GM19023 (cell line): ENCODE data around the gene NUPR1.
"Not testable (repeated sequence)": the region's sequence is repeated elsewhere in the genome, so short reads cannot be mapped to it uniquely, and the experiment has no call there.

ENCODE experiments used
- ATAC-seq: cut with Tn5 transposase; IDR thresholded peaks from one replicate; pipeline ENCODE4 v1.9.1; 2021; ENCODE audit warnings: mild to moderate bottlenecking, moderate library complexity; ENCODE audit not compliant: unreplicated experiment

The NUPR1 gene

DNA sequence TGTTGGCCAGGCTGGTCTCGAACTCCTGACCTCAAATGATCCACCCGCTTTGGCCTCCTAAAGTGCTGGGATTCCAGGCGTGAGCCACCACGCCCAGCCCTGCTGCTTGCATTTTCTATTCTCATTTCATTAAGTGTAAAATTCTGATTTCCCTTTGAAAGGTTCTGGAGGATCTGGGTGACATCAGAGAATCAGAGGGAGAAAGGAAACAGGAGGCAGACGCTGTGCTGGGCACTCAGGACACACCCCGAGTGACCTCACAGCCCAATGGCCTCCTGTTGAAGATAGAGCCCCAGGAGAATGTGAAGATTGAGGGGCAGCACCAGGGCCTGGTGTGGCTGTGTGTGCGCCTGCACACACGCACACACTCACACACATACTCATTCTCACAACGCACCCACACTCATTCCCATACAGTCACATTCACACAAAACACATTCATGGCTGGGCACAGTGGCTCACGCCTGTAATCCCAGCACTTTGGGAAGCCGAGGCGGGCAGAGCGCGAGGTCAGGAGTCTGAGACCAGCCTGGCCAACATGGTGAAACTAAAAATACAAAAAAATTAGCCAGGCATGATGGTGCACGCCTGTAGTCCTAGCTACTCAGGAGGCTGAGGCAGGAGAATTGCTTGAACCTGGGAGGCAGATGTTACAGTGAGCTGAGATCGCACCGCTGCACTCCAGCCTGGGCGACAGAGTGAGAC, 38.1 kb downstream of the NUPR1 start:
- not testable (repeated sequence) for ATAC-seq

DNA sequence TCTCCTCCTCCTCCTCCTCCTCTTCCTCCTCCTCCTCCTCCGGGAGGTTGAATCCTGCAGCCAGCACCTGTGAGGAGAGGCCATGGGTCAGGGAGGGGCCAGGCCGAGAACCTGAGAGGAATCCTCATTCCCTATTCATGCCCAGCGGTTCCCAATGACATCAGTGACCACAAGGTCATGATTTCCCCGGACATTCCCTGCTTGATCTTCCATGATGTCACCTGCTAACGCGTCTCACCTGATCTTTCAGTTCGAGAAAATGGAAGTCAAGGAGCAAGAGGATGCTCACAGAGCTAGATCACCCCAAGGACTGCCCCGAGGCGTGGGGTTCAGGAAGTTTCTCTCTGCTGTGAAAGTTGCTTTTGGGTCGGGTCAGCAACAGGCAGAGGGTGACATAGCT, 38.9 kb downstream of the NUPR1 start:
- no peak for ATAC-seq

DNA sequence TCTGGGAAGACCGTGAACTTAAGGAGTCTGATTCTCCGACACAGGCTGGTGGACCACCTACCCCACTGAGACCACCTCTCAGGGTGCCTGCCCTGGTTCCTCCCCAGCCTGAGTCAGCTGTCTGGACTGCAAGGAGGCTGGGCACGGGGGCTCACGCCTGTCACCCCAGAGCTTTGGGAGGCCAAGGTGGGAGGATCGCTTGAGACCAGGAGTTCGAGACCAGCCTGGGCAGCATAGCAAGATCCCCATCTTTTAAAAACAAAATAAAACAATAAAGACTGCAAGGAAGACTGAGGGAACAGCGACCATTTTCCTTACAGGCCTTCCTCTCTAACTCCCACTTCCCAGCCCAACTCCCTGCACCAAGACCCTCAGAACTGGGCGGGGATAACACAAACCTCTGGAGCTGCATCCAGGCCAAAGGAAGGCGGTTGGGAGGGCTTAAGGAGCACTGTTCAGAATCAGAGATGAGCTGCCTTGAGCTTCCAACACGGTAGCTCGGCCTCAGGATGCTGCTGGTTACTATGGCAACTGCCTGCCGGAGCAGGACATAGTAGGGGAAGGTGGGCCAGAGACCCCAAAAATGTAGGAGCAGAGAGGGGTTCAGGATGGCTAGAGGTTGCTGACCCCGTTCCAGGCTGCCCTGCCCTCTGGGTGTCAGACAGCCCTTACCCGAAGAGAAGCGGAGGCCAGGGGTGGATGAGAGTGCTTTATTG, 40.0 kb downstream of the NUPR1 start:
- no peak for ATAC-seq

DNA sequence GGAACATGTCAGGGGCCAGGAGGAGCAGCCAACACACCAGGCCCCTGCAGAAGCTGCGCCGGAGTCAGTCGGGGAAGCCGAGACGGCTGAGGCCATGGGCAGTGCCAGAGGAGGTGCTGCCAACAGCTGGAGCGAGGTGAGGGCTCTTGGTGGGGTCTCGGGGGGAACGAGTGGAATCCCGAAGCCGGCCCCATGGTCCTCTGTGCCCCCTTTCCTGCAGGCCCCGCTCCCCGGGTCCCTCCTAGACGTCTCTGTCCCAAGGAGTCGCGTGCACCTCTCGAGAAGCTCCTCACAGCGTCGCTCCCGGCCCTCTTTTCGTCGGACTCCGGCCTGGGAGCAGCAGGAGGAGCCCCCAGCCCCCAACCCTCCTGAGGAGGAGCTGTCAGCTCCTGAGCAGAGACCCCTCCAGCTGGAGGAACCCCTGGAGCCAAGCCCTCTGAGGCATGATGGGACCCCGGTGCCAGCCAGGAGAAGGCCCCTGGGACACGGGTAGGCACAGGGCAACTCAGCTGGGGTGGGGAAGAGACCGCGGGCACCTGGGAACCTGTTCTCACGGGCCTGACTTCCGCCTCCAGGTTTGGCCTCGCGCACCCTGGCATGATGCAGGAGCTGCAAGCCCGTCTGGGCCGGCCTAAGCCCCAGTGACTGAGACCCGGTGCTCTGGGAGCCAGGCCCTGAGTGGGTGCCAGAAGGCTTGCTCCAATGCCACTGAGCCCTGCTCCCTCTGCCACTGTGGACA, 40.7 kb downstream of the NUPR1 start:
- ATAC-seq: no peak

DNA sequence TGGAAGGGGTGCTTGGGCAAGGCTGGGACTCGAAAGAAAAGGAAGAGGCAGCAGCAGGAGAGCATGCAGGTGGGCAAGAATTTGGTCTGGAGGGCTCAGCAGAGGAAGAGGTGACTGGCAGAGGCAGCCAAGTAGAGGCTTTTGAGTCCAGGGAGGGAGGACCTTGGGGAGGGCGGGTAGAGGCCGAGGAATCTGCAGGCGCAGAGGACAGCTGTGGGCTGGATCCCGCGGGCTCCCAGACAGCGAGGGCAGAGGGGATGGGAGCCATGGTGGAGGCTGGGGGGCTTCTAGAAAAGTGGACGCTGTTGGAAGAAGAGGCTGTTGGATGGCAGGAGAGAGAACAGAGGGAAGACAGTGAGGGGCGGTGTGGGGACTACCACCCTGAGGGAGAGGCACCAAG, 41.4 kb downstream of the NUPR1 start:
- ATAC-seq: no peak

DNA sequence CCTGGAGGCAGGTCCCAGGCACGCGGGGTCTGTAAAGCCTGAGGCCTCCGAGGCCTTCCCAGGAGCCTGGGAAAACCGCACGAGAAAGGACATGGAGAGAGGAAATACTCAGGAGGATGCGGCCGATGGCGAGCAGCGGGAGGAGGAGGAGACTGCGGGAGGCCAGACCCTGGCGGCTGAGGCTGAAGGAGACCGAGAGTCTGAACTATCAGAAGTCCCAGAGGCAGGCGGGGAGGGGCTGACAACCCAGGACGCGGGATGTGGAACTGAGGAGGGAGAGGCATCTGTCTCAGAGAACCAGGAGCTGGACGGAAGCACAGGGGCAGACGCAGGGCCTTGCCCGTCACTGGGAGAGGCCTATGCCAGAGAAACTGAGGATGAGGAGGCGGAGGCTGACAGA, 41.9 kb downstream of the NUPR1 start:
- ATAC-seq: no peak

DNA sequence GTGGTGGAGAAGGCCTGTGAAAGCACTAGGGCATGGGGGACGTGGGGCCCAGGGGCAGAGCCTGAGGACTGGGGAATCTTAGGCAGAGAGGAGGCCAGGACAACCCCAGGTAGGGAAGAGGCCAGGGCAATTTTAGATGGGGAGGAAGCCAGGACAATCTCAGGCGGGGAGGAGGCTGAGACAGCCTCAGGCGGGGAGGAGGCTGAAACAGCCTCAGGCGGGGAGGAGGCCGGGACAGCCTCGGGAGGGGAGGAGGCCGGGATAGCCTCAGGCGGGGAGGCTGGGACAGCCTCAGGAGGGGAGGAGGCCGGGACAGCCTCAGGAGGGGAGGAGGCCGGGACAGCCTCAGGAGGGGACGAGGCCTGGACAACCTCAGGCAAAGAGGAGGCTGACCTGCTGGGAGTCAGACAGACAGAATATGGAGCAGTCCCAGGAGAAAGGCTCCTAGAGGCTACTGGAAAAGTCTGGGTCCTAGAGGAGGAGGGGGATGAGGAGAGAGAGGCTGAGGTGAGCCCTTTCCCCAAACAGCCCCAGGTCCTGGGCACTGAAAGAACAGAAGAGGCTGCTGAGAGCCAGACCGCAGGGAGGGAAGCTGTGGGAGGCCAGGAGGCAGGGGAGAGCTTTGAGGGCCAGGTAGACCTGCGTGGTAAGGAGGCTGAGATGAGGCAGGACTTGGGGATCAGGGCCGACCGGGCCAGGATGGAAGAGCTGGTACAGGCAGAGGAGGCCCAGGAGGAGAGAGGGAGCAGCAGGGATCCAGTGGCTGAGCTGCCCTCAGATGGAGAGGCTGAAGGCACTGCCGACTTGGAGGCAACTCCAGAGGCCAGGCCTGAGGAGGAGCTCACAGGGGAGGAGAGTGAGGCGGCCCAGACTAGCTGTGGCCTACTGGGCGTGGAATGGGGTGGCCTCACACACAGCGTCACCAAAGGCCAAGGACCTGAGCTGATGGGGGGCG, 42.7 kb downstream of the NUPR1 start:
- no peak for ATAC-seq

DNA sequence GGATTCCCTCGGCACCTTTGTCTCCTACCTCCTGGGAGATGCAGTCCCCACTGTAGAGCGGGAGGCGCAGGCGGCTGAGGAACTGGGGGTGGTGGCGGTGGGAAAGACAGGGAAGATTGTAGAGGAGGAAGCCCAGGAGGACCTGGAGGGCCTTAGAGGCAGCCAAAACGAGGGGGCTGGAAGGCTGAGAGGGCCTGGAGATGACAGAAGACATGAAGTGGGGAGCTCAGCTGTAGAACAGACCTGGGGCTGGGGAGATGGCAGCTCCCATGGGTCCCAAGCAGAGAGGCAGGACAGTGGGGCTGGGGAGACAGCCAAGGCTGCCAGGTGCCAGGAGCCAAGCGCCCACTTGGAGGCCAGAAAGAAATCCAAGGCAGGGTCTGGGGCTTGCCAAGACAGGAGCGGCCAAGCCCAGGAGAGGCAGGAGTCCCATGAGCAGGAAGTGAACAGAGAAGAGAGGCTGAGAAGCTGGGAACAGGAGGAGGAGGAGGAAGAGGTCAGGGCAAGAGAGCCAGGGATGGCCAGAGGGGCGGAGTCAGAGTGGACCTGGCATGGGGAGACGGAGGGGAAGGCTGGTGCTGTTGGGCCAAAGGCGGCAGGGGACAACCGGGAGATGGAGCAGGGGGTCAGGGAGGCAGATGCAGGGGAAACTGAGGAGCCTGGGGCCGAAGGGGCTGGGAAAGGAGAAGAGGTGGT, 43.5 kb downstream of the NUPR1 start:
- ATAC-seq: no peak

DNA sequence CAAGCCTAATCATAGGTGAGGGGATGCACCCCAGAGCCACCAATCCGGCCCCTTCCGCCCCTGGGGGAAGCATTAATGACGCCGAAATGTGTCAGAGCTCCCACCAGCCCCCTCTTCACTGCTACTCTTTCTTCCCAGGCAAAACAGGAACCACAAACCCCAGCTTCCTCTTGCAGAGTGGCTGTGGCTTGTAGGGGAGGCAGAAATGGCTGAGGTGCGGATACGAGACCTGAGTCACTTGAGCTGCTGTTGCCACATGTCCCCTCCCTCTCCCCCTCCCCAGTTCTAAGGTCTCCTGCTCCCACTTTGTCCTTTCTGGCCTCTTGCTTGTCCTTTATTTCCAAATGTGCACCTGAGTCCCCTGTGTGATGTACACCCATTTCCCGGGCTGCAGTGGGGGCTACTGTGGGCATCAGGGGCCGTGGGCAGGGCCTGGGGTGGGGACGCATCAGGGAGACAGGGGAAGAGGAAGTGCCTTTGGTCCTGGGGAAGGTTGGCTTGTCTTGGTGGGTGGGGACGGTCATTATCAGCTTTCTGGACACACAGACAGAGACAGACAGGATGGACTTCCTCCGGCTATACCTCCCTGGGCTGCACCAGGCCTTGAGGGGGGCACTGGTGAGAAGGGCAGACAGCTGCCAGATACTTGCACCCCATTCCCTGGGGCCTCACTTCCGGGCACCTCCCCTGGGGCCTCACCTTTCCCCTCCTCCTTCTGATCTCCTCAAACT, 44.5 kb downstream of the NUPR1 start, which contains the start of gene APOBR:
Gene APOBR, plus strand, starts transcription at position 523 of the 731 bp plus-strand sequence. Its CDS starts 39 bp downstream, at position 562.
- ATAC-seq: peak; percentile 48

DNA sequence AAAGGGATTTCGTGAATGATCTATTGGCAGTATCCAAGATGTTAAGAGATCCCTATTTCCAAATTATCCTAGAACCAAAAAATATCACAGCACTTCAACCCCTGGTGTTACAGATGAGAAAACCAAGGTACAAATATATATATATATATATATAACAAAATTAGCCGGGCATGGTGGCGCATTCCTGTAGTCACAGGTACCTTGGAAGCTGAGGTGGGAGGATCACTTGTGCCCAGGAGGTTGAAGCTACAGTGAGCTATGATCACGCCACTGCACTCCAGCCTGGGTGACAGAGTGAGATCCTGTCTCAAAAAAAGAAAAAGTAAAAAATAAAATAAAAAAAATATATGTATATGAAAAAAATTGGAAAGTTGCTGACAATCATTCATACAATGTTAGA, 46.3 kb downstream of the NUPR1 start:
- no peak for ATAC-seq

DNA sequence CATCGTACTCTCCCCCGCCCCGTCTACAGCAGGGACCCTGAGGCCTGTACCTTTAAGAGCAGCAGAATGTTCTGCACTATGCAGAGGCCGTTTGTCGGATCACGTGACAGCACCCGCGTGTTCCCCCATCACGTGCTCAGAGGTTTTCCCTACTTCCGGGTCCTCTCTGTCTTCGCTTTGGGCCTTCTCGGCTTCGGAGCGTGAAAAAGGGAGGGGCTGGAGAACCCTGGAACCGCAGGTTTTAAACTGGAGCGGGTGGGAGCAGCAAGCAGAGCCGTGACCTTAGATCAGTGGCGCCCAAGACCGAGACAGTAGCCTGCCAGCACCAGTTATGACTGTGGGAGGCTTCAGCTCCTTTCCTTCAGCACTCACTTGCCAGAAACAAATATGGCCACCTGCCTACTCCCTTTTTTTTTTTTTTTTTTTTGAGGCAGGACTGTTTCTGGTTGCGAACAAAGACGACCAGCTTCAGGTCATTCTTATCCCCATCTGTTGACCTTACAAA, 46.8 kb downstream of the NUPR1 start, which contains the start of gene CLN3:
Gene CLN3, minus strand, starts transcription at position 105 of the 505 bp plus-strand sequence. CDS start 315 bp downstream, outside the sequence.
- peak; percentile 69 for ATAC-seq

DNA sequence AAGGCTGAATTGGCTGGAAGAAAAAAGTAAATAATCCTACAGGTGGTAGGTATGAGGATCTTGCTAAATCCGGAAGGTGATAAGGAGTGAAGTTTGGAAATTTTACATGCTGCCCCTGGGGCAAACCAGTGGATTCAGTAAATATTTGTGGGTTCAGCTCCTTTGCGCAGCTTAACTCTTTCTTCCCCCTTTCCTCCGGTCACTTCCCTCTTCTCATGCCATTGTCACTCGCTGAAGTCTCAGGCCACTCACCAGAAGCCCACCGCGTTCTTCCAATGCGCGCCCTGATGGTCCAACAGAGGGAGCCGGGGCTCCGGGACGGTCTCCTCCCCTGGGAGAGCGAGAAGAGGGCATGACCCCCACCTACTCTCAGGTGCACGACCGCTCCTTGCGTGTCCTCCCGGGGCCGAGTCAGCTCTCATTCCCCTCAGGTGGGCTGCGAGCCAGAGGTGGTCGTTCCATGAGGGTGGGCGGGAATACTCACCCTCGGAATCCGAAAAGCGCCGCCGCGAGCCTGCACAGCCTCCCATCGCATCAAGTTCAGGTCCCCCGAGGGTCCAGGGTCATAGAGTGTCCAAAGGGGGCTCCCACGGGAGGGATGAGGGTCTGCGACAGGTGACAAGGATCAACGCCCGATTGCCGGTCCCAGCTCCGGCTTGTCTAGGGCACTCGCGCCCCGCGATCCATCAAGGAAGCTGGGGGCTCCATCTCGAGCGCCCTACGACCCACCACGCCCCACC, 47.4 kb downstream of the NUPR1 start:
- no peak for ATAC-seq

DNA sequence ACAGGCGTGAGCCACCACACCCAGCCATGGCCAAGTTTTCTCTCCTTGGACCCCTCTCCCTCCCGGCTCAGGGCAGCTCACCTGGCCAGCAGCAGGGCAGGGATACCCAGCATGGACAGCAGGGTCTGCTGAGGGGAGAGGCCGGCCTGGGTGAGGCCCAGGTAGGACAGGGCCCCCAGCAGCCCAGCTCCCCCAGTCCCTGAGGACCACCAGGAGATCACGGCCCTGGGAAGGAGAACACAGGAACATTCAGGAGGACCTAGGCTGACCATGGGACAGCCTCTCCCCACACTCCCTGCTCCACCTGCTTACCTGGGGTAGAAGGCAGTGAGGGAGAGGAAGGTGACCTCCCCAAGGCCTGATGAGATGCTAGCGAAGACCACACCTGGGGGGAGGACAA, 52.5 kb downstream of the NUPR1 start:
- no peak for ATAC-seq

DNA sequence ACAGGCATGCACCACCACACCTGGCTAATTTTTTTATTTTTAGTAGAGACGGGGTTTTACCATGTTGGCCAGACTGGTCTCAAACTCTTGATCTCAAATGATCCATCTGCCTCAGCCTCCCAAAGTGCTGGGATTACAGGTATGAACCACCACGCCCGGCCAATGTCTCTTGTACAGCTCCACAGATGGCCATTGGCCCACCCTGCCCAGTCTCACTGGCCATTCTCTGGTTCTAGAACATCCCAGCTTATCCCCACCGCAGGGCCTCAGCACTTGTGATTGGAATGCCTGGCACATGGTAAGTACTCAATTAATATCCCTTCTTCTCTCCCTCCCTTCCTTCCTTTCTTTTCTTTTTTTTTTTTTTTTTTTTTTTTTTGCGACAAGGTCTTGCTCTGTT, 55.4 kb downstream of the NUPR1 start:
- ATAC-seq: not testable (repeated sequence)
